GM11168 (cell line): ENCODE results near the gene HSD17B11.
"Not testable (repeated sequence)": the region's sequence is repeated elsewhere in the genome, so short reads cannot be mapped to it uniquely, and the experiment has no call there.

Experiments
- in situ Hi-C: fragments of 300-500 bp; cut with MboI; formaldehyde crosslinking; loops from one replicate; pipeline ENCODE4 v1.12.0; 2022; ENCODE audit warnings: low sequenced_read_pairs; ENCODE audit not compliant: unreplicated experiment

Gene HSD17B11

GRCh38 chr4:87363552-87363951, 27.4 kb downstream of the HSD17B11 start:
- in situ Hi-C loops: no loop called here

GRCh38 chr4:87360338-87360935, 30.6 kb downstream of the HSD17B11 start:
- in situ Hi-C loops: no loop called here

GRCh38 chr4:87359258-87359657, 31.7 kb downstream of the HSD17B11 start:
- in situ Hi-C loops: loop anchor here (10.0 kb wide), 1 partner anchor 486 kb away; no protein-coding TSS in a partner anchor

GRCh38 chr4:87356832-87357526, 34.0 kb downstream of the HSD17B11 start:
- in situ Hi-C loops: loop anchor here (10.0 kb wide), 1 partner anchor 488 kb away; no protein-coding TSS in a partner anchor

GRCh38 chr4:87354168-87355102, 36.6 kb downstream of the HSD17B11 start:
- in situ Hi-C loops: loop anchor here (10.0 kb wide), 1 partner anchor 490 kb away; no protein-coding TSS in a partner anchor

GRCh38 chr4:87353592-87353991, 37.4 kb downstream of the HSD17B11 start:
- in situ Hi-C loops: loop anchor here (10.0 kb wide), 1 partner anchor 491 kb away; no protein-coding TSS in a partner anchor

- in situ Hi-C loops: no loop called here
Measured at GRCh38 chr4:87345139-87345538, 45.8 kb downstream of the HSD17B11 start.

GRCh38 chr4:87342872-87343271, 48.1 kb downstream of the HSD17B11 start:
- in situ Hi-C loops: no loop called here

GRCh38 chr4:87341954-87342635, 48.9 kb downstream of the HSD17B11 start:
- in situ Hi-C loops: not testable (repeated sequence)

- in situ Hi-C loops: no loop called here
Measured at GRCh38 chr4:87339440-87339839, 51.5 kb downstream of the HSD17B11 start.

GRCh38 chr4:87337361-87337760, 53.6 kb downstream of the HSD17B11 start:
- in situ Hi-C loops: no loop called here

- in situ Hi-C loops: no loop called here
Measured at GRCh38 chr4:87333267-87333666, 57.7 kb downstream of the HSD17B11 start.

GRCh38 chr4:87330761-87331160, 60.2 kb downstream of the HSD17B11 start:
- in situ Hi-C loops: no loop called here

GRCh38 chr4:87327136-87327535, 63.9 kb downstream of the HSD17B11 start:
- in situ Hi-C loops: no loop called here

- in situ Hi-C loops: no loop called here
Measured at GRCh38 chr4:87326460-87326859, 64.5 kb downstream of the HSD17B11 start.

- in situ Hi-C loops: no loop called here
Measured at GRCh38 chr4:87322754-87323153, 68.2 kb downstream of the HSD17B11 start, which contains the start of gene HSD17B13. Gene HSD17B13, minus strand, starts transcription at chr4:87322882. Its CDS starts 41 bp downstream, at chr4:87322841.

GRCh38 chr4:87321888-87322287, 69.1 kb downstream of the HSD17B11 start:
- in situ Hi-C loops: no loop called here

- in situ Hi-C loops: no loop called here
Measured at GRCh38 chr4:87317527-87317926, 73.5 kb downstream of the HSD17B11 start.

- in situ Hi-C loops: no loop called here
Measured at GRCh38 chr4:87316961-87317360, 74.0 kb downstream of the HSD17B11 start.

GRCh38 chr4:87315000-87315399, 76.0 kb downstream of the HSD17B11 start:
- in situ Hi-C loops: not testable (repeated sequence)
